GM12872 (cell line): ENCODE measurements around the gene KIFAP3.

ENCODE experiments used
- CTCF ChIP-seq: IDR thresholded peaks from 3 replicates; pipeline ENCODE4 v1.5.1; 2011; ENCODE audit warnings: low read depth, mild to moderate bottlenecking, low read length, moderate library complexity; ENCODE audit not compliant: insufficient read depth

Gene KIFAP3

GRCh38 chr1:169901115-169901514, 173.4 kb downstream of the KIFAP3 start:
- TF ChIP-seq CTCF, result no peak

GRCh38 chr1:169900571-169900970, 173.9 kb downstream of the KIFAP3 start:
- TF ChIP-seq CTCF, result no peak

GRCh38 chr1:169899519-169900217, 174.8 kb downstream of the KIFAP3 start:
- no peak for TF ChIP-seq CTCF

GRCh38 chr1:169896013-169896412, 178.5 kb downstream of the KIFAP3 start:
- no peak for TF ChIP-seq CTCF

- no peak for TF ChIP-seq CTCF
These were observed 179.9 kb downstream of the KIFAP3 start for GRCh38 chr1:169894424-169895145.

- TF ChIP-seq CTCF, result no peak
These were observed 180.7 kb downstream of the KIFAP3 start, which contains the start of gene SCYL3 for GRCh38 chr1:169893645-169894423. SCYL3 (minus strand) TSS chr1:169893896; CDS start chr1:169888840, 5,056 bp downstream.
